Activated CD4-positive, alpha-beta T cell treated with anti-CD3 and anti-CD28 coated beads for 1 hour (primary cell): Measurements from ENCODE around the gene FMOD.

ENCODE experiments used
- DNase-seq: peaks from one replicate; pipeline ENCODE4 v3.0.0-alpha.2; 2020

The FMOD gene

GRCh38 chr1:203360547-203361185, 9.7 kb upstream of the FMOD start:
- no peak for DNase-seq

GRCh38 chr1:203359010-203359571, 8.2 kb upstream of the FMOD start:
- DNase-seq = no peak

GRCh38 chr1:203354246-203354645, 3.3 kb upstream of the FMOD start:
- DNase-seq = no peak

- no peak for DNase-seq
Observed at GRCh38 chr1:203353486-203353885, 2.6 kb upstream of the FMOD start.

- DNase-seq = no peak
Observed at GRCh38 chr1:203349773-203350524, 973 bp downstream of the FMOD start.

- no peak for DNase-seq
Observed at GRCh38 chr1:203349166-203349565, 1.8 kb downstream of the FMOD start.

- no peak for DNase-seq
Observed at GRCh38 chr1:203346769-203347102, 4.2 kb downstream of the FMOD start.

- no peak for DNase-seq
Observed at GRCh38 chr1:203346060-203346768, 4.7 kb downstream of the FMOD start.

- DNase-seq = no peak
Observed at GRCh38 chr1:203343956-203344754, 6.8 kb downstream of the FMOD start.

- DNase-seq = peak; percentile 21
Observed at GRCh38 chr1:203342192-203342940, 8.6 kb downstream of the FMOD start.

- DNase-seq = peak; percentile 35
Observed at GRCh38 chr1:203340112-203340790, 10.7 kb downstream of the FMOD start.

GRCh38 chr1:203338335-203339036, 12.4 kb downstream of the FMOD start:
- peak; percentile 47 for DNase-seq

GRCh38 chr1:203336097-203336496, 14.8 kb downstream of the FMOD start:
- DNase-seq = no peak

GRCh38 chr1:203335503-203335902, 15.4 kb downstream of the FMOD start:
- DNase-seq = no peak

- DNase-seq = no peak
Observed at GRCh38 chr1:203331224-203331623, 19.7 kb downstream of the FMOD start.

- DNase-seq = no peak
Observed at GRCh38 chr1:203328714-203329122, 22.2 kb downstream of the FMOD start.

GRCh38 chr1:203327684-203328457, 23.1 kb downstream of the FMOD start:
- DNase-seq = peak; percentile 51

- peak; percentile 90 for DNase-seq
Observed at GRCh38 chr1:203326830-203327683, 23.9 kb downstream of the FMOD start.
